Calu3 (cell line): ENCODE data around the gene QSOX1. TPM values are rescaled to one million over a fixed set of nuclear protein-coding genes. Genes with fewer than 3 reads are reported as not detected.

ENCODE experiments used
- BruUV-seq: library from RNA; stranded (reverse); fragments of 400-500 nt; replicated peaks from 2 replicates; lab custom pipeline; 2021; lab: Mats Ljungman, UMichigan
- CTCF ChIA-PET: fragments of 300-600 bp; sonication (Branson Sonifier 250); formaldehyde crosslinking; loops from one replicate; lab custom pipeline; 2022; ENCODE audit warnings: antibody characterized with exemption; lab: Charles Lee
- DNase-seq: peaks from one replicate; pipeline ENCODE4 v3.0.0; 2022
- H3K27ac Mint-ChIP-seq: one replicate; pipeline ENCODE4 v1.8.0; 2022; ENCODE audit warnings: mixed read lengths; ENCODE audit not compliant: unreplicated experiment
- H3K27me3 Mint-ChIP-seq: one replicate; pipeline ENCODE4 v1.8.0; 2022; ENCODE audit warnings: mixed read lengths; ENCODE audit not compliant: unreplicated experiment
- H3K36me3 Mint-ChIP-seq: one replicate; pipeline ENCODE4 v1.8.0; 2022; ENCODE audit warnings: mild to moderate bottlenecking, moderate library complexity, mixed read lengths; ENCODE audit not compliant: insufficient read depth, unreplicated experiment
- H3K4me1 Mint-ChIP-seq: one replicate; pipeline ENCODE4 v1.8.0; 2022; ENCODE audit warnings: mild to moderate bottlenecking, low read depth, mixed read lengths; ENCODE audit not compliant: unreplicated experiment
- H3K4me3 Mint-ChIP-seq: one replicate; pipeline ENCODE4 v1.8.0; 2022; ENCODE audit warnings: mild to moderate bottlenecking, low read depth, moderate library complexity, mixed read lengths; ENCODE audit not compliant: unreplicated experiment
- H3K9me3 Mint-ChIP-seq: one replicate; pipeline ENCODE4 v1.8.0; 2022; ENCODE audit warnings: low read depth, mixed read lengths; ENCODE audit not compliant: unreplicated experiment
- intact Hi-C: fragments of 100-400 bp; cut with micrococcal nuclease; formaldehyde crosslinking; loops from one replicate; pipeline ENCODE4 v1.10.0; 2022; ENCODE audit not compliant: unreplicated experiment
- total RNA-seq: library from RNA; stranded (reverse); gene quantifications from 2 replicates; pipeline ENCODE4 v1.2.3, GENCODE V29; 2022
- TF ChIP-seq, protein P1 (sequence below): fragments of 200-600 bp; IDR thresholded peaks from one replicate; pipeline ENCODE4 v1.8.0; 2022; ENCODE audit warnings: antibody characterized with exemption; ENCODE audit not compliant: unreplicated experiment

QSOX1 gene
- total RNA-seq, 1 experiment from 2014 or later: 462 TPM

DNA sequence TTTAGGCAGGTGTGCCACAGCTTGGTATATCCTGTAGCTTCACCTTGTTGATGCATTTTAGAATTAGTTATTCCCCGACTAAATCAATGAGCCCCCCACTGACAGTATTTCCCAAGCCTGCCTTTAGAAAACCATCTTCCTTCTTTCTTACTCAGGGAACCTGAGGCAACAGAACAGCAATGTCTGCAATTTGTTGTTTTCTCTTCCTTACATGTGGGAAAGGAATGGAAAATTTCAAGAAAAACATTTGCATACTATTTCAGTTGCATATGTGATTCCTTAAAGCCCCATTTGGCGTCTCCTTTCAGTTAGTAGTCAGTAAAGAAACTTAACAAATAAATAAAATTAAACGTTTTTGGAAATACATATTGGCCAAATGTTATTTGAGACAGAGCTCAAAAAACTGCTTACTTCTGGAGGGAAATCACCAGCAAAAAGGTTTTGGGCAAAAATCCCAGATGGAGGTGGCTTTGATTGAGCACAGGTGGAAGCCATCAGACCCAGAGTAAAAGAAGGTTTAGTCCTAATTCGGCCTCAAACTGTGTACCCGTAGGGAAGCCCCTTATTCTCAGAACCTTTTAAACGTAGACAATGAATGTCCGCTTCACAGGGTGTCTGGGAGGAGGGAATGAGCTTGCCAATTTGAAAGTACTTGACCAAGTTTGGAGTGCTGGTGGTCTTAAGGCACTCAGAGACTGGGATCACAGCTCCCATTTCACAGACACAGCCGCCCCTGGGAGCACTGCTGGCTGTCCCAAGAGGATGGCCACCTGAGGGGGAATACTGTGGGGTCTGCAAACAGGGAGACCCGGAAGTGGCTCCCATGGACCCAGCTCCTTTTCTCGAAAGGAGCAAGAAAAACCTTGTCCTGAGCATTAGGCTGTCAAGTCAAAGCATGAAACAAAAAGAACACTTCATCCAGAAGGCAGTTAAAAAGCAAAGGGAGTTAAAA lies 84.8 kb downstream of the QSOX1 start:
- BruUV-seq: no TSS peak
- Mint-ChIP-seq H3K27ac (no peak overlapping the region), H3K9me3 (no peaks in the 10 kb centered on the region), H3K36me3 (peaks cover 2% of the 10 kb centered on the region), H3K4me1 (peaks cover 15% of the 10 kb centered on the region), H3K27me3 (peaks cover 85% of the 10 kb centered on the region), H3K4me3 (no peak overlapping the region)
- intact Hi-C loops: no loop called here
- CTCF ChIA-PET: interaction anchor here (0.6 kb wide), 1 partner anchor 190 kb away, joined by 4 read pairs; no protein-coding TSS in a partner anchor
- TF ChIP-seq, protein P1, sequence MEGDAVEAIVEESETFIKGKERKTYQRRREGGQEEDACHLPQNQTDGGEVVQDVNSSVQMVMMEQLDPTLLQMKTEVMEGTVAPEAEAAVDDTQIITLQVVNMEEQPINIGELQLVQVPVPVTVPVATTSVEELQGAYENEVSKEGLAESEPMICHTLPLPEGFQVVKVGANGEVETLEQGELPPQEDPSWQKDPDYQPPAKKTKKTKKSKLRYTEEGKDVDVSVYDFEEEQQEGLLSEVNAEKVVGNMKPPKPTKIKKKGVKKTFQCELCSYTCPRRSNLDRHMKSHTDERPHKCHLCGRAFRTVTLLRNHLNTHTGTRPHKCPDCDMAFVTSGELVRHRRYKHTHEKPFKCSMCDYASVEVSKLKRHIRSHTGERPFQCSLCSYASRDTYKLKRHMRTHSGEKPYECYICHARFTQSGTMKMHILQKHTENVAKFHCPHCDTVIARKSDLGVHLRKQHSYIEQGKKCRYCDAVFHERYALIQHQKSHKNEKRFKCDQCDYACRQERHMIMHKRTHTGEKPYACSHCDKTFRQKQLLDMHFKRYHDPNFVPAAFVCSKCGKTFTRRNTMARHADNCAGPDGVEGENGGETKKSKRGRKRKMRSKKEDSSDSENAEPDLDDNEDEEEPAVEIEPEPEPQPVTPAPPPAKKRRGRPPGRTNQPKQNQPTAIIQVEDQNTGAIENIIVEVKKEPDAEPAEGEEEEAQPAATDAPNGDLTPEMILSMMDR: no peak
- DNase-seq: no peak

DNA sequence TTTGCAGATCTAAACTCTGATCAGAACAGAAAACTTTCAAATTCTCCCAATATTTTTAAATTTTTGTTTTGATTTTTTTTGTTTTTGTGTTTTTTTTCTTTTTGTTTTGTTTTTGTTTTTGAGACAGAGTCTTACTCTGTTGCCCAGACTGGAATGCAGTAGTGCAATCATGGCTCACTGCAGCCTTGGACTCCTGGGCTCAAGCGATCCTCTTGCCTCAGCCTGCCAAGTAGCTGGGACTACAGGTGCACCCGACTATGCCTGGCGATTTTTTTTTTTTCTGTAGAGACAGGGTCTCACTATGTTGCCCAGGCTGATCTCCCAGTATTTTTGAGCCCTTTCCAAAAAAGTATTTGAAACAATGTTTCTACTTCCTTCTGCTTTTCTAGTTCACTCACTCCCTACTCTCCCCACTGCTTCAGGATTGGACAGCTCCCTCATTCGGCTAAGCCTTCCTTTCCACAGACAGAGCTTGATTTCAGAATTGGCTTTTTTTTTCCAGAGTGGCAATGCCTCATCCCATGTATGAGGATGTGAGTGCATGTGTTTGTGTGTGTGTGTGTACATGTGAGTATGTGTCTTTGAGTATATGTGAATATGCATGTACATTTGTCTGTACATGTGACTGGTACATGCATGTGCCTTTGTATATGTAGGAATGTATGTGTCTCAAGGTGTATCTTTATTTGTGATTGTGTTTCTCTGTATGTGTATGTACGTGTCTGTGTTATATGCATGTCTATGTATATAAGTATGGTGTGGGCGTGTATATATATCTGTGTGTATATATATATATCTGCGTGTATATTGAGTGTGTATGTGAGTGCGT lies 87.3 kb downstream of the QSOX1 start:
- TF ChIP-seq, protein P1: no peak
- H3K27ac Mint-ChIP-seq: no peak overlapping the region
- no peaks in the 10 kb centered on the region for H3K36me3 Mint-ChIP-seq
- H3K4me3 Mint-ChIP-seq: no peak overlapping the region
- H3K9me3 Mint-ChIP-seq: no peaks in the 10 kb centered on the region
- DNase-seq: no peak
- peaks cover 60% of the 10 kb centered on the region for H3K27me3 Mint-ChIP-seq
- BruUV-seq: no TSS peak
- intact Hi-C loops: no loop called here
- peaks cover 3% of the 10 kb centered on the region for H3K4me1 Mint-ChIP-seq
- CTCF ChIA-PET: no interaction called here

DNA sequence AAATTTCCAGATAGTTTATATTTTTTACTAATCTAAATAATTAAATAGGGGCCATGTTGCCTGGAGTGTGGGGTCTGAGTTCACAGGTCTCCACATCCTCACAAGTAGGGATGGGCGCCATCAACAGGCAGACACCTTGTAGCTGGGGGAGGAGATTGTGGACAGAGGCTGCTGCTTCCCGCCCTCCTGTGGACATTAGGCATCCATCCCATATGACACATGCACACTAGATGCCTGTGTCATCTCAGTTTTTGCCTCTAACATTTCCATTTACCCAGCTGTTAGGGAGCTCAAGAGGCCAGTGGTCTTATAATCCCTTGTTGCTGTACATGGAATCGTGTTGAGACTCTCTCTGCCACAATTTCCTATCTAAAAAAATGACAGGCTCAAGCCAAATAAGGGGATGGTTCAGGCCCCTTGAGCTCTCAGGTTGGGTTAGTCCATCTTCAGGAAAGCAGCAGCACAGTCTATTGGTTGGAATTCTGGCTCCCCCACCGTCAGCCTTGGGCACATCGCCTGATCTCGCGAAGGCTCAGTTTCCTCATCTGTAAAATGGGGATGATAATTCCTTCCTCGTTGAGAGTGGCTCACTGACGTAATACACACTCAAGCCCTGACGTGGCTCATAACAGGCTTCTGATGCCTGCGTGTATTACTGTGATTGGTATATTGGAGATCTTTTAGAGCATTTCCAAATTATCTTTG lies 89.0 kb downstream of the QSOX1 start:
- Mint-ChIP-seq H3K9me3 (no peaks in the 10 kb centered on the region), H3K36me3 (no peaks in the 10 kb centered on the region), H3K27me3 (peaks cover 43% of the 10 kb centered on the region), H3K4me3 (no peak overlapping the region), H3K4me1 (peaks cover 8% of the 10 kb centered on the region), H3K27ac (no peak overlapping the region)
- BruUV-seq: no TSS peak
- no peak for DNase-seq
- intact Hi-C loops: no loop called here
- TF ChIP-seq, protein P1: no peak
- CTCF ChIA-PET: interaction anchor here (0.5 kb wide), 1 partner anchor 105 kb away, joined by 3 read pairs; no protein-coding TSS in a partner anchor

DNA sequence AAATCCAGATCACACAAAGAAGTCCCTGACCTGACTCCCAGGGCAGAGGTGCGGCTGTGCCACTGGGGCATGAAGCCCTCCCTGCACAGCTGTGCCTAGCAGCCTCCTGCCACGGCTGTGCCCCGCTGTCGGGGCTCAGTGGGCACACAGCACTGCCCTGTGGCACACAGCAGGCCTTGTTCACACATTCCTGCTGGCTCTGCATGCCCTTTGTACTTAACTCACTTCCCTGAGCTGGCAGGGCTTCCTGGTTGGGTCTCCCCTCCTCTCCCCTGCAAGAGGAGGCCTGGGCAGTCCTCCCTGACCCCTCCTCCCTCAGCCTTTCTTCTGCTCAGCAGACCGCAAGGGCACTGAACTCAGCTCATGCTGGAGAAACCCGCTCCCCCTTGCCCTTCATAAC lies 90.2 kb downstream of the QSOX1 start:
- Mint-ChIP-seq H3K36me3 (no peaks in the 10 kb centered on the region), H3K4me3 (no peak overlapping the region), H3K9me3 (no peaks in the 10 kb centered on the region), H3K27me3 (peaks cover 31% of the 10 kb centered on the region), H3K27ac (no peak overlapping the region), H3K4me1 (peaks cover 8% of the 10 kb centered on the region)
- TF ChIP-seq, protein P1: no peak
- DNase-seq: peak; percentile 60
- no TSS peak for BruUV-seq
- intact Hi-C loops: no loop called here
- CTCF ChIA-PET: no interaction called here
